ENCODE results near the gene CCDC88A. TPM values are rescaled to one million over a fixed set of nuclear protein-coding genes. Genes with fewer than 3 reads are reported as not detected.
"Not testable (repeated sequence)": the region's sequence is repeated elsewhere in the genome, so short reads cannot be mapped to it uniquely, and the experiment has no call there.

The CCDC88A gene
- total and polyA plus RNA-seq, 8 donors: 10.2 to 30.1 (median 18.8) TPM

- no peak for DNase-seq
- Histone ChIP-seq H3K36me3 (no peaks in the 10 kb centered on the region), H3K4me1 (no peaks in the 10 kb centered on the region), H3K4me3 (no peak overlapping the region), H3K27me3 (no peaks in the 10 kb centered on the region), H3K27ac (no peak overlapping the region), H3K9me3 (no peaks in the 10 kb centered on the region)
- no peak for FAIRE-seq
- no peak for TF ChIP-seq CTCF (IDR thresholded peaks at IDR 0.05)
- ATAC-seq: no peak
- intact Hi-C loops (cut with DNase I): no loop called here
- WGBS, 2 donors: 83 to 93% methylated on average over 5 of the region's 5 CpGs
These were observed 34.5 kb upstream of the CCDC88A start for GRCh38 chr2:55454121-55454520.

- Histone ChIP-seq H3K9me3 (no peaks in the 10 kb centered on the region), H3K27ac (no peak overlapping the region), H3K36me3 (no peaks in the 10 kb centered on the region), H3K4me3 (no peak overlapping the region), H3K4me1 (no peaks in the 10 kb centered on the region), H3K27me3 (no peaks in the 10 kb centered on the region)
- 61 to 63% methylated on average over 2 of the region's 2 CpGs for WGBS, 2 donors
- DNase-seq (no peak), FAIRE-seq (no peak), ATAC-seq (no peak)
- intact Hi-C loops (cut with DNase I): no loop called here
- no peak for TF ChIP-seq CTCF (IDR thresholded peaks at IDR 0.05)
These were observed 33.2 kb upstream of the CCDC88A start for GRCh38 chr2:55452879-55453278.

- DNase-seq (no peak), FAIRE-seq (no peak), ATAC-seq (no peak)
- WGBS, 2 donors: 62 to 75% methylated on average over 2 of the region's 2 CpGs
- Histone ChIP-seq H3K36me3 (no peaks in the 10 kb centered on the region), H3K27me3 (no peaks in the 10 kb centered on the region), H3K4me1 (no peaks in the 10 kb centered on the region), H3K4me3 (no peak overlapping the region), H3K27ac (no peak overlapping the region), H3K9me3 (no peaks in the 10 kb centered on the region)
- no peak for TF ChIP-seq CTCF (IDR thresholded peaks at IDR 0.05)
- intact Hi-C loops (cut with DNase I): no loop called here
These were observed 32.0 kb upstream of the CCDC88A start for GRCh38 chr2:55451699-55452098.

- H3K9me3 ChIP-seq; H3K27ac ChIP-seq; H3K27me3 ChIP-seq; H3K4me1 ChIP-seq; DNase-seq; intact Hi-C loops (cut with DNase I); FAIRE-seq; ATAC-seq; H3K36me3 ChIP-seq; H3K4me3 ChIP-seq: not testable (repeated sequence)
- 94 to 98% methylated on average over 3 of the region's 3 CpGs for WGBS, 2 donors
These were observed 30.4 kb upstream of the CCDC88A start for GRCh38 chr2:55450014-55450413.

GRCh38 chr2:55442045-55442760 is 22.5 kb upstream of the CCDC88A start:
- H3K27me3 ChIP-seq; H3K36me3 ChIP-seq; H3K4me3 ChIP-seq; FAIRE-seq; intact Hi-C loops (cut with DNase I); H3K9me3 ChIP-seq; DNase-seq; H3K4me1 ChIP-seq; H3K27ac ChIP-seq; ATAC-seq: not testable (repeated sequence)
- WGBS, 2 donors: 83 to 92% methylated on average over 22 to 29 of the region's 29 CpGs

- no peak for TF ChIP-seq CTCF (IDR thresholded peaks at IDR 0.05)
- intact Hi-C loops (cut with DNase I): no loop called here
- Histone ChIP-seq H3K36me3 (no peaks in the 10 kb centered on the region), H3K4me3 (no peak overlapping the region), H3K9me3 (no peaks in the 10 kb centered on the region), H3K4me1 (no peaks in the 10 kb centered on the region), H3K27me3 (no peaks in the 10 kb centered on the region), H3K27ac (no peak overlapping the region)
- FAIRE-seq (no peak), ATAC-seq (no peak), DNase-seq (no peak)
- 66 to 69% methylated on average over 4 of the region's 4 CpGs for WGBS, 2 donors
These were observed 21.7 kb upstream of the CCDC88A start for GRCh38 chr2:55441280-55441892.

Data from pancreas (tissue), 10 donors.